MCF 10A (cell line): ENCODE measurements around the gene MAGT1. TPM values are rescaled to one million over a fixed set of nuclear protein-coding genes. Genes with fewer than 3 reads are reported as not detected.

Experiments used
- BruUV-seq: library from RNA; stranded (reverse); fragments of 400-500 nt; replicated peaks from 2 replicates; lab custom pipeline; 2021; lab: Mats Ljungman, UMichigan
- CTCF ChIA-PET: fragments of 300-600 bp; sonication (Branson Sonifier 250); formaldehyde crosslinking; extraction: SDS; loops from one replicate; lab custom pipeline; 2021; ENCODE audit warnings: antibody characterized with exemption, inconsistent platforms; lab: Yijun Ruan, JAX
- POLR2A ChIA-PET: fragments of 300-600, 350-650 bp; sonication (Branson Sonifier 250); formaldehyde crosslinking; extraction: SDS; loops from one replicate; lab custom pipeline; 2020; ENCODE audit warnings: antibody characterized with exemption, inconsistent platforms; lab: Yijun Ruan, JAX
- DNase-seq: peaks from one replicate; pipeline ENCODE4 v3.0.0-alpha.2; 2018; ENCODE audit not compliant: unreplicated experiment
- H3K27ac Mint-ChIP-seq: one replicate; pipeline ENCODE4 v1.8.0; 2022; ENCODE audit warnings: mild to moderate bottlenecking, low read depth, mixed read lengths; ENCODE audit not compliant: unreplicated experiment
- H3K27me3 Mint-ChIP-seq: one replicate; pipeline ENCODE4 v1.8.0; 2022; ENCODE audit warnings: mixed read lengths; ENCODE audit not compliant: insufficient read depth, unreplicated experiment
- H3K36me3 Mint-ChIP-seq: one replicate; pipeline ENCODE4 v1.8.0; 2022; ENCODE audit warnings: mild to moderate bottlenecking, moderate library complexity, mixed read lengths; ENCODE audit not compliant: insufficient read depth, unreplicated experiment
- H3K4me1 Mint-ChIP-seq: one replicate; pipeline ENCODE4 v1.8.0; 2022; ENCODE audit warnings: mixed read lengths; ENCODE audit not compliant: insufficient read depth, unreplicated experiment
- H3K4me3 Mint-ChIP-seq: one replicate; pipeline ENCODE4 v1.8.0; 2022; ENCODE audit warnings: mild to moderate bottlenecking, moderate library complexity, mixed read lengths; ENCODE audit not compliant: unreplicated experiment
- H3K9me3 Mint-ChIP-seq: one replicate; pipeline ENCODE4 v1.8.0; 2022; ENCODE audit warnings: mixed read lengths; ENCODE audit not compliant: unreplicated experiment
- CTCF ChIP-seq: fragments of 200-600 bp; IDR thresholded peaks from one replicate; pipeline ENCODE4 v1.8.0; 2022; ENCODE audit warnings: antibody characterized with exemption, mild to moderate bottlenecking; ENCODE audit not compliant: unreplicated experiment
- intact Hi-C: fragments of 100-400 bp; cut with micrococcal nuclease; formaldehyde crosslinking; loops from 2 replicates; pipeline ENCODE4 v1.14.1; 2022
- total RNA-seq: library from RNA; stranded (reverse); gene quantifications from 2 replicates; pipeline ENCODE4 v1.2.3, GENCODE V29; 2022

The MAGT1 gene
- total RNA-seq, 1 experiment from 2014 or later, result 50.3 TPM

DNA sequence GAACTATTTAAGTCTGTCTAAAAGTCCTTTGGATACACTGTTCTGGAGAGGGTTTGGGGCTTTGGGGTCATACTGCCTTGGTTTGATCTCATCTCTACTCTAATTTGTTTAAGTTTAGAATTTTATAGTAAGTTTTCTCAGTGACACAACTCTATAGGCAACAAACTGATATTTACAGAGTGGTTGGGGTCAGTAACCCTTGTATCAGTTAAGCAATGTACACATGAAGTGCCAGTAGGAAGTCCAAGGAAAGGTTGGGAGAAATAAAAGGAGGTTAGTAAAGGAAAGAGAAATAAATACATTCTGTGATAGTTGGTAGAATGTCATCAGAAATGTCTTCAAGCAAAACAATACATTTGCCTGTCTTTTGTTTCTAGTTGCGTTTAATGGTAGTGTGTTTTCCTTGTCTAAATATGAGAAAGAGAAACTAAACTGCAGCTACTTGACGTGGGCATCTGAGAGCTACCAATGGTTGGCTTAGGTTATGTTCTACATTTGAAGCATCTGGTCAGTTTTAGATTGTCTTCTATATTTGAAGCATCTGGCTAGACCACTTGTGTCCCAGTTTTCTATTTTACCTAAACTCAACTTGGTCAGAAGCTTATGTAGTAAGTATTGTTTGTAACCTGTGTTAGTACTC lies 22.2 kb upstream of the MAGT1 start:
- intact Hi-C loops, result no loop called here
- BruUV-seq, result no TSS peak
- Mint-ChIP-seq H3K27me3 (no peaks in the 10 kb centered on the region), H3K9me3 (peaks cover 6% of the 10 kb centered on the region), H3K4me1 (no peaks in the 10 kb centered on the region), H3K27ac (no peak overlapping the region), H3K36me3 (no peaks in the 10 kb centered on the region), H3K4me3 (no peak overlapping the region)
- TF ChIP-seq CTCF, result no peak
- no peak for DNase-seq
- ChIA-PET POLR2A (interaction anchor here (0.6 to 0.7 kb wide), 2 partner anchors 19 to 22 kb away, joined by 3 to 4 read pairs; partner anchors contain the start of gene COX7B), CTCF (interaction anchor here (0.8 to 1.2 kb wide), 2 partner anchors 18 to 108 kb away, joined by 3 to 4 read pairs; partner anchors contain the start of gene COX7B)

- POLR2A ChIA-PET, result interaction anchor here (1.3 to 5.0 kb wide), 5 partner anchors 10 to 119 kb away, joined by 4 to 77 read pairs (median 7); partner anchors contain the start of genes COX7B and MAGT1
- intact Hi-C loops, result loop anchor here (1.0 kb wide), 1 partner anchor 114 kb away; no protein-coding TSS in a partner anchor
- no peaks in the 10 kb centered on the region for H3K9me3 Mint-ChIP-seq
- TF ChIP-seq CTCF, result no peak
- no TSS peak for BruUV-seq
- no peaks in the 10 kb centered on the region for H3K27me3 Mint-ChIP-seq
- H3K27ac Mint-ChIP-seq, result peak within 1 kb of the TSS; percentile 85
- CTCF ChIA-PET, result interaction anchor here (0.6 to 4.7 kb wide), 8 partner anchors 9 to 1631 kb away, joined by 3 to 36 read pairs (median 3); partner anchors contain the start of gene COX7B
- no peaks in the 10 kb centered on the region for H3K4me1 Mint-ChIP-seq
- DNase-seq, result peak; percentile 79
- H3K4me3 Mint-ChIP-seq, result peak within 1 kb of the TSS; percentile 91
- H3K36me3 Mint-ChIP-seq, result peaks cover 15% of the 10 kb centered on the region
These were observed 15.0 kb upstream of the MAGT1 start, which contains the start of gene ATP7A for GRCh38 chrX:77910108-77910840. TSS of gene ATP7A (plus strand) at chrX:77910693. CDS start at chrX:77971642, 60,949 bp downstream.

- intact Hi-C loops, result no loop called here
- Mint-ChIP-seq H3K4me1 (peaks cover 4% of the 10 kb centered on the region), H3K27ac (no peak overlapping the region), H3K27me3 (no peaks in the 10 kb centered on the region), H3K9me3 (no peaks in the 10 kb centered on the region), H3K4me3 (peak overlapping the region; percentile 91), H3K36me3 (peaks cover 53% of the 10 kb centered on the region)
- no TSS peak for BruUV-seq
- POLR2A ChIA-PET, result interaction anchor here (3.1 kb wide), 1 partner anchor 9 kb away, joined by 77 read pairs; the partner anchor contains the start of gene ATP7A
- DNase-seq, result no peak
- no peak for TF ChIP-seq CTCF
- CTCF ChIA-PET, result interaction anchor here (0.5 to 2.2 kb wide), 4 partner anchors 9 to 165 kb away, joined by 3 to 7 read pairs (median 4); partner anchors contain the start of gene ATP7A
These were observed 6.3 kb upstream of the MAGT1 start for GRCh38 chrX:77901506-77901905.

DNA sequence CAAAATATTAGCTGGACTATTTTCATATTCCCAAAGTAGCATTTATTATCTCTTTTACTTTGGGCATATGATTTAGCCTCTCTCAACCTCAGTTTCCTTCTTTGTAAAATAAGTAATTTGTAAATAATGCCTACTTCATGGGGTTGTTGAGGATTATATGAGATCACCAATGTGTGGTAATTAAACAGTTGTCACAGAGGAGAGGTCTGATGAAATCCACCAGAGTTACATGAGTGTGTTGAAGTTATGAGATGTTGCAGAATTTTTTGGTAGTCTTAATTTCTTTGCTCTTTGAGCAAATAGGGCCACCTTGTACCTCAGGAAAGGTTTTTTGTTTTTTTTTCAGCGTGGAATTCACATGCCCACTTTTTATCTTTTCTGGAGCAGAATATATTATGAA lies 5.5 kb upstream of the MAGT1 start:
- intact Hi-C loops, result no loop called here
- Mint-ChIP-seq H3K36me3 (peaks cover 48% of the 10 kb centered on the region), H3K27ac (peak overlapping the region; percentile 98), H3K4me3 (peak overlapping the region; percentile 91), H3K27me3 (no peaks in the 10 kb centered on the region), H3K9me3 (no peaks in the 10 kb centered on the region), H3K4me1 (peaks cover 4% of the 10 kb centered on the region)
- POLR2A ChIA-PET, result interaction anchor here (2.8 to 3.1 kb wide), 2 partner anchors 10 to 204 kb away, joined by 15 to 77 read pairs; partner anchors contain the start of genes ATP7A and PGK1
- DNase-seq, result peak; percentile 27
- CTCF ChIA-PET, result interaction anchor here (0.6 to 2.4 kb wide), 6 partner anchors 10 to 210 kb away, joined by 3 to 11 read pairs (median 5); partner anchors contain the start of genes ATP7A and PGK1
- no TSS peak for BruUV-seq
- no peak for TF ChIP-seq CTCF
